ENCODE data around the gene SELPLG. TPM values are rescaled to one million over a fixed set of nuclear protein-coding genes. Genes with fewer than 3 reads are reported as not detected.

SELPLG gene
- total RNA-seq, 1 donor from 2014 or later: 219 TPM

DNA sequence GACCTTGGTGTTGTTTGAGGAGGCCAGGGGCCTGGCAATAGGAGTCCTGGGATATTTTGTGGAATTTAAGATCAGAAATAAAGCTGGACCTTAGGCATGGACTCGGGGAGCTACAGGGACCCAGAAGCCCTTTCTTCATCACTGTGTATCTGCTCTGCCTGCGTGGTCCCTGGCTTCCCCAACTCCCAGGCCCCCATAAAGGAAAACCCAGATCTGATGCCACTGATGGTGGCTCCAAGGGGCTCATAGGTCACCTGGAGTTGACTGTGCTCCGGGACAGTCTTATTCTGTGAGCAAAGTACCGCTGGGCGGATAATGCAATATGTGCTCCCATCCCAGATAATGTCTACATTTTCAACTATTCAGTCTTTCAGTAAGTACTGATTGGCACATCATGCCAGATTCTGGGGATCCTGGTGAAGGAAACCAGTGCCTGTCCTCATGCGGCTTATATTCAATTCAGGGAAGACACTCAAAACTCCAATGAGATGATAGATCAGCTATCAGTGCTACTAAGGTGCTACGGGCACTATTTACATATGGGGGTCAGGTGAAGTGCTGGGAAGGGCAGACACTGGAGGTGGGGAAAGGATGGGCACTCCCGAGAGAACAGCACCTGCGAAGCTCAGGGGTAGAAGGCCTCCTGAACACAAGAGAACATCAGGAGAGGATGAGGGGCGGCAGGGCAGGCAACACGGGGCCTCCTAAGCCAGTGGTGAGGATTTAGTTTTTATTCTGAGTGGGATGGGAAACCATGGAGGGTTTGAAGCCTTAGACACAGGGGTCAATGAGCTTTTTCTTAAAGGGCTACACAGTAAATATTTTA lies 5.5 kb upstream of the SELPLG start:
- intact Hi-C loops (cut with micrococcal nuclease): loop anchor here (10.0 kb wide), 1 partner anchor 1324 kb away; a partner anchor contains a TSS

- intact Hi-C loops (cut with micrococcal nuclease): loop anchor here (10.0 kb wide), 1 partner anchor 1323 kb away; a partner anchor contains a TSS
These were observed 4.6 kb upstream of the SELPLG start for GRCh38 chr12:108638141-108638827.

- intact Hi-C loops (cut with micrococcal nuclease): loop anchor here (10.0 kb wide), 1 partner anchor 1323 kb away; a partner anchor contains a TSS
These were observed 3.7 kb upstream of the SELPLG start for GRCh38 chr12:108637222-108637971.

GRCh38 chr12:108635997-108636808 lies 2.5 kb upstream of the SELPLG start:
- intact Hi-C loops (cut with micrococcal nuclease): loop anchor here (1.0 to 10.0 kb wide), 4 partner anchors 25 to 1321 kb away; a partner anchor contains a TSS

DNA sequence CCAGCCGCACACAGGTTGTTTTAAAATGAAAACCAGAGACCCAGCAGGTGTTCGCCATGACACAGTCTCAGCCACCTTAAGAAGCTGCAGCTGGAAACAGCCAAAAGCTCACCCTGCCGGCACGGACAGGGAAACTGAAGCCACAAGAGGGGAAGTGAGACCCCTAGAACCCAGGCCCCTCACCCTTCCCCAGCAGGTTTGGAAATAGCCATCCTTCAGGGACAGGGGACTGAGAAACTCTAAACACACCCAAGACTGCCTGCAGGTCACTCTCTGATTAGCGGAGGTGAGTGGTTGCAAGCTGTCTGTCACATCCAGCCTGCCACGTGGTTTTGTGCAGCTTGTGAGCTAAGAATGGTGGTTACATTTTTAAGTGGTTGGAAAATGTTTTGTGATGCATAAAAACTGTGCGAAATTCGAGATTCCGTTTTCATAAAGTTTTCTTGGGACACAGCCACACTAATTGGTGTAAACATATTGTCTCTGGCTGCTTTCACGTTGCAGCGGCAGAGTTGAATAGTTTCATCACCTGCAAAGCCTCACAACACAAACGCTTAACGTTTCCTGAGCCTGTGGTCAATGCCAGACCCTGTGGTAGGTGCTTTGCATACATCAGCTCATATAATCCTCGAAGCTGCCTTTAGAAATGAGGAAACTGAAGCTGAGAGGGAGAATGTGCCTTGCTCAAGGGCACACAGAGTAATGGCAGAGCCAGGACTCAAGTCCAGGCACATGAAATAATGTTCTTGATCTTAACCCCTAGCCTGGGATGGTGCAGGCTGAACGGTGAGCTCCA lies 1.7 kb upstream of the SELPLG start:
- intact Hi-C loops (cut with micrococcal nuclease): loop anchor here (1.0 to 10.0 kb wide), 4 partner anchors 26 to 1321 kb away; a partner anchor contains a TSS

DNA sequence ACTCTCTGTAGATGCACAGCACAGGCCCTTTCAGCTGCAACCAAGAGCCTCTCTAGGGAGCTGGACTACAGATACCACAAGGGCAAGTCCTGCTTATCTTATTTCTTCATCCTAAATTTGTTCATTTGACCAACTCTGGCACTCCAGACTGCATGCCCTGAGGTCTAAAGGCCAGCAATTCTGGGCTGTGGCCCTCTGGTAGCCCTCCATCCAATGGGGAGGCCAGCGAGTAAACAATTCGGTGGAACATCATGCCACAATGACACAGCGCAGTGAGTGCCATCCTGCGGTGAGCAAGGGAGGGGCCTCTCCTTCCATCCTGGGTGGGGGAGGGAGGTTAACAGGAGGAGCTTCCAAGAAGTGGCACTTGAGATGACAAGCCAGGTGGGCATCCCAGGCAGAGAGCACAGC lies 652 bp upstream of the SELPLG start:
- intact Hi-C loops (cut with micrococcal nuclease): loop anchor here (2.0 to 10.0 kb wide), 4 partner anchors 117 to 1320 kb away; partner anchors contain the start of genes FICD and SSH1

- intact Hi-C loops (cut with micrococcal nuclease): loop anchor here (1.0 to 10.0 kb wide), 4 partner anchors 98 to 1318 kb away; partner anchors contain the start of genes CORO1C, FICD and SSH1
These were observed 587 bp downstream of the SELPLG start for GRCh38 chr12:108633081-108633533.

GRCh38 chr12:108631261-108631660 lies 2.4 kb downstream of the SELPLG start:
- intact Hi-C loops (cut with micrococcal nuclease): loop anchor here (5.0 to 10.0 kb wide), 3 partner anchors 114 to 1316 kb away; partner anchors contain the start of genes FICD and SSH1

GRCh38 chr12:108630481-108631207 lies 3.0 kb downstream of the SELPLG start:
- intact Hi-C loops (cut with micrococcal nuclease): loop anchor here (5.0 to 10.0 kb wide), 3 partner anchors 113 to 1316 kb away; partner anchors contain the start of genes FICD and SSH1

GRCh38 chr12:108629824-108630476 lies 3.7 kb downstream of the SELPLG start:
- intact Hi-C loops (cut with micrococcal nuclease): loop anchor here (2.0 to 10.0 kb wide), 5 partner anchors 61 to 1315 kb away; partner anchors contain the start of genes FICD, SSH1 and USP30

DNA sequence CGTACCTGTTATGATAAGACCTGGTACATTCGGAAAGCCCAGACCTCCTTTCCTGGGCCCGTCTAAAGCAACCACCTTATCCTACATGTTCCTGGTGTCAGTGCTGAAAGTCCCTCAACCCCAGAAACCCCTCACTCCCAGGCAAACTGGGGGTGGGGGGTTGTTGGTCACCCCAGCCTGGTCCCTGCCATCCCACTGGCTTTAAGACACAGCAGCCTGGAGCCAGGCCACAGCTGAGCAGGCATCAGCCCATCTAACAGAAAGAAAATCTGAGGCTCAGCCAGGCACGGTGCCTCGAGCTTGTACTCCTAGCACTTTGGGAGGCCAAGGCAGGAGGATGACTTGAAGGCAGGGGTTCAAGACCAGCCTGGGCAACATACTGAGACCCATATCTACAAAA lies 4.5 kb downstream of the SELPLG start:
- intact Hi-C loops (cut with micrococcal nuclease): loop anchor here (2.0 kb wide), 2 partner anchors 62 to 424 kb away; partner anchors contain the start of gene USP30

GRCh38 chr12:108627134-108627920 lies 6.4 kb downstream of the SELPLG start:
- intact Hi-C loops (cut with micrococcal nuclease): no loop called here

GRCh38 chr12:108625228-108625627 lies 8.5 kb downstream of the SELPLG start:
- intact Hi-C loops (cut with micrococcal nuclease): no loop called here

- intact Hi-C loops (cut with micrococcal nuclease): no loop called here
These were observed 10.1 kb downstream of the SELPLG start for GRCh38 chr12:108623577-108623976.

DNA sequence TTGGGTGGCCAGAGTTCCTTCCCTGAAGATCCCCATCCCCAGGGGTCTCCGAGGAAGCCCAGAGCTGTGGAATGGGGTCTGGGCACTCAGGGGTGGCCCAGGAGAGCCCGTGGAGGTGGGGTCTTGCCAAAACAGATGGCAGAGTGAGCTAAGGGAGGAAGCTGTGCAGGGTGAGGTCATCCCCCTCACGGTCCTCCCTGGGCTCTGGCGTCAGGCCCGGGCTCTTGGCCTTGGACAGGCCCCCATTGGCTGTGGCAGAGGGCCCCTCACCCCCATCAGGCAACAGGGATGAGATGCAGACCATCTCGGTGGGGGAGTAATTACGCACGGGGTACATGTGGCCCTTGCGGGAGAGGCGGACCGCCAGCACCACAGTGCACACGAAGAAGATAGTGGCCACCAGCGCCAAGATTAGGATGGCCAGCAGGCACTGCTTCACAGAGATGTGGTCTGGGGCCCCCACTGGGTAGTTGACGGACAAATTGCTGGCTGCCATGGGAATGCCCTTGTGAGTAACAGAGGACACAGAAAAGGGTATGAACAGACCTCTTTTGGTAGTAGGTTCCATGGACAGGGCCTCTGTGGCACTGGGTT lies 10.7 kb downstream of the SELPLG start:
- intact Hi-C loops (cut with micrococcal nuclease): no loop called here

GRCh38 chr12:108622421-108622820 lies 11.3 kb downstream of the SELPLG start:
- intact Hi-C loops (cut with micrococcal nuclease): no loop called here

- intact Hi-C loops (cut with micrococcal nuclease): no loop called here
These were observed 12.5 kb downstream of the SELPLG start for GRCh38 chr12:108621161-108621560.
